Epithelial cell of proximal tubule (primary cell): ENCODE data around the gene PPP1R9B. TPM values are rescaled to one million over a fixed set of nuclear protein-coding genes. Genes with fewer than 3 reads are reported as not detected.

Source experiments
- DNase-seq: peaks from one replicate; pipeline ENCODE4 v3.0.0-alpha.2; 2011; ENCODE audit warnings: low read depth
- H3K4me3 ChIP-seq: 2 replicates; pipeline ENCODE4 v1.5.1; 2011; ENCODE audit warnings: low read depth, mild to moderate bottlenecking, low read length
- CTCF ChIP-seq: conservative IDR thresholded peaks from 2 replicates; pipeline ENCODE4 v1.5.1; 2012; ENCODE audit warnings: low read depth, mild to moderate bottlenecking, low read length
- total RNA-seq: library from RNA; depleted of rRNA; stranded (reverse); fragments of >200 nt; gene quantifications from 2 replicates; pipeline ENCODE4 v1.2.3, GENCODE V29; 2015

Gene PPP1R9B
- total RNA-seq, 1 donor from 2014 or later: 33.8 TPM

- TF ChIP-seq CTCF: peak; percentile 61
- no peak overlapping the region for H3K4me3 ChIP-seq
- no peak for DNase-seq
Measured at GRCh38 chr17:50139950-50140885, 10.3 kb downstream of the PPP1R9B start.

GRCh38 chr17:50139185-50139783 is 11.2 kb downstream of the PPP1R9B start:
- DNase-seq: no peak
- no peak for TF ChIP-seq CTCF
- no peak overlapping the region for H3K4me3 ChIP-seq

- no peak for DNase-seq
- TF ChIP-seq CTCF: no peak
- H3K4me3 ChIP-seq: no peak overlapping the region
Measured at GRCh38 chr17:50137042-50137441, 13.4 kb downstream of the PPP1R9B start.

GRCh38 chr17:50136096-50136687 is 14.3 kb downstream of the PPP1R9B start:
- no peak overlapping the region for H3K4me3 ChIP-seq
- TF ChIP-seq CTCF: no peak
- DNase-seq: no peak

GRCh38 chr17:50135316-50136095 is 15.0 kb downstream of the PPP1R9B start:
- TF ChIP-seq CTCF: no peak
- no peak for DNase-seq
- no peak overlapping the region for H3K4me3 ChIP-seq

- no peak for DNase-seq
- no peak for TF ChIP-seq CTCF
- H3K4me3 ChIP-seq: no peak overlapping the region
Measured at GRCh38 chr17:50134206-50135110, 16.0 kb downstream of the PPP1R9B start.
